ENCODE measurements around the gene BCAN. TPM values are rescaled to one million over a fixed set of nuclear protein-coding genes. Genes with fewer than 3 reads are reported as not detected.

The BCAN gene
- not detected in 2 replicates for total RNA-seq (2014; rRNA removed; shearing (Covaris generic))

- no peak within 1 kb of the TSS for H3K27ac ChIP-seq
- no peak within 1 kb of the TSS for H3K4me3 ChIP-seq
- DNase-seq (ENCODE audit: low read depth in 1 of 2, low spot score in 2 of 2) = no peak
- H3K4me1 ChIP-seq (replicated peaks) = no peaks in the 10 kb centered on the region; the same call in 1 of the 2 replicates
- H3K27me3 ChIP-seq (replicated peaks) = peaks cover 81% of the 10 kb centered on the region
- H3K9me3 ChIP-seq (replicated peaks) = no peaks in the 10 kb centered on the region
- H3K36me3 ChIP-seq = no peaks in the 10 kb centered on the region
Measured at GRCh38 chr1:156641761-156642264, at the start of gene BCAN. Gene BCAN, plus strand, starts transcription at chr1:156642117. Its CDS starts 3,938 bp downstream, at chr1:156646055.

- Histone ChIP-seq H3K27ac (no peak overlapping the region), H3K4me3 (peak overlapping the region; percentile 72), H3K4me1 (replicated peaks) (peaks cover 25% of the 10 kb centered on the region), H3K36me3 (peaks cover 55% of the 10 kb centered on the region), H3K9me3 (replicated peaks) (no peaks in the 10 kb centered on the region), H3K27me3 (replicated peaks) (no peaks in the 10 kb centered on the region)
- no peak for DNase-seq (ENCODE audit: low read depth in 1 of 2, low spot score in 2 of 2)
Measured at GRCh38 chr1:156592158-156592909, 49.6 kb upstream of the BCAN start.

GRCh38 chr1:156592910-156593660, 48.8 kb upstream of the BCAN start:
- peaks cover 62% of the 10 kb centered on the region for H3K36me3 ChIP-seq
- no peaks in the 10 kb centered on the region for H3K27me3 ChIP-seq (replicated peaks)
- peaks cover 19% of the 10 kb centered on the region for H3K4me1 ChIP-seq (replicated peaks)
- H3K27ac ChIP-seq = no peak overlapping the region
- no peaks in the 10 kb centered on the region for H3K9me3 ChIP-seq (replicated peaks)
- DNase-seq (ENCODE audit: low read depth in 1 of 2, low spot score in 2 of 2) = no peak
- no peak overlapping the region for H3K4me3 ChIP-seq

GRCh38 chr1:156593661-156593989, 48.3 kb upstream of the BCAN start:
- DNase-seq (ENCODE audit: low read depth in 1 of 2, low spot score in 2 of 2) = no peak
- Histone ChIP-seq H3K4me1 (replicated peaks) (peaks cover 18% of the 10 kb centered on the region), H3K27ac (no peak overlapping the region), H3K27me3 (replicated peaks) (no peaks in the 10 kb centered on the region), H3K4me3 (no peak overlapping the region), H3K36me3 (peaks cover 68% of the 10 kb centered on the region), H3K9me3 (replicated peaks) (no peaks in the 10 kb centered on the region)

- peaks cover 68% of the 10 kb centered on the region for H3K36me3 ChIP-seq
Measured at GRCh38 chr1:156594190-156594589, 47.7 kb upstream of the BCAN start.

GRCh38 chr1:156595016-156595415, 46.9 kb upstream of the BCAN start:
- no peak for DNase-seq (ENCODE audit: low read depth in 1 of 2, low spot score in 2 of 2)

More at GRCh38 chr1:156594190-156594589, 47.7 kb upstream of the BCAN start:
- Histone ChIP-seq H3K4me1 (replicated peaks) (peaks cover 18% of the 10 kb centered on the region), H3K9me3 (replicated peaks) (no peaks in the 10 kb centered on the region), H3K4me3 (no peak overlapping the region), H3K27ac (no peak overlapping the region), H3K27me3 (replicated peaks) (no peaks in the 10 kb centered on the region)
- DNase-seq (ENCODE audit: low read depth in 1 of 2, low spot score in 2 of 2) = no peak

GRCh38 chr1:156596426-156596825, 45.5 kb upstream of the BCAN start:
- no peaks in the 10 kb centered on the region for H3K27me3 ChIP-seq (replicated peaks)
- no peaks in the 10 kb centered on the region for H3K9me3 ChIP-seq (replicated peaks)
- peaks cover 74% of the 10 kb centered on the region for H3K36me3 ChIP-seq
- peaks cover 10% of the 10 kb centered on the region for H3K4me1 ChIP-seq (replicated peaks)
- no peak overlapping the region for H3K27ac ChIP-seq
- DNase-seq (ENCODE audit: low read depth in 1 of 2, low spot score in 2 of 2) = no peak
- no peak overlapping the region for H3K4me3 ChIP-seq

More at GRCh38 chr1:156595016-156595415, 46.9 kb upstream of the BCAN start:
- Histone ChIP-seq H3K36me3 (peaks cover 74% of the 10 kb centered on the region), H3K9me3 (replicated peaks) (no peaks in the 10 kb centered on the region), H3K27me3 (replicated peaks) (no peaks in the 10 kb centered on the region), H3K4me1 (replicated peaks) (peaks cover 18% of the 10 kb centered on the region), H3K27ac (no peak overlapping the region), H3K4me3 (no peak overlapping the region)

GRCh38 chr1:156598125-156598524, 43.8 kb upstream of the BCAN start:
- DNase-seq (ENCODE audit: low read depth in 1 of 2, low spot score in 2 of 2) = no peak
- Histone ChIP-seq H3K27me3 (replicated peaks) (no peaks in the 10 kb centered on the region), H3K4me1 (replicated peaks) (peaks cover 6% of the 10 kb centered on the region), H3K27ac (no peak overlapping the region), H3K4me3 (no peak overlapping the region), H3K9me3 (replicated peaks) (no peaks in the 10 kb centered on the region), H3K36me3 (peaks cover 61% of the 10 kb centered on the region)

GRCh38 chr1:156598731-156599432, 43.0 kb upstream of the BCAN start:
- Histone ChIP-seq H3K9me3 (replicated peaks) (no peaks in the 10 kb centered on the region), H3K27ac (no peak overlapping the region), H3K27me3 (replicated peaks) (no peaks in the 10 kb centered on the region), H3K4me1 (replicated peaks) (peaks cover 6% of the 10 kb centered on the region), H3K36me3 (peaks cover 54% of the 10 kb centered on the region), H3K4me3 (no peak overlapping the region)
- DNase-seq (ENCODE audit: low read depth in 1 of 2, low spot score in 2 of 2) = no peak

- no peak for DNase-seq (ENCODE audit: low read depth in 1 of 2, low spot score in 2 of 2)
- peaks cover 44% of the 10 kb centered on the region for H3K36me3 ChIP-seq
- H3K4me1 ChIP-seq (replicated peaks) = peaks cover 6% of the 10 kb centered on the region
- no peak overlapping the region for H3K27ac ChIP-seq
- no peaks in the 10 kb centered on the region for H3K27me3 ChIP-seq (replicated peaks)
- no peak overlapping the region for H3K4me3 ChIP-seq
- no peaks in the 10 kb centered on the region for H3K9me3 ChIP-seq (replicated peaks)
Measured at GRCh38 chr1:156599811-156600210, 42.1 kb upstream of the BCAN start.

GRCh38 chr1:156600733-156601121, 41.2 kb upstream of the BCAN start:
- peak overlapping the region; percentile 66 for H3K4me3 ChIP-seq
- H3K9me3 ChIP-seq (replicated peaks) = no peaks in the 10 kb centered on the region
- H3K4me1 ChIP-seq (replicated peaks) = peaks cover 6% of the 10 kb centered on the region
- H3K27me3 ChIP-seq (replicated peaks) = no peaks in the 10 kb centered on the region
- H3K27ac ChIP-seq = peak overlapping the region; percentile 50
- H3K36me3 ChIP-seq = peaks cover 35% of the 10 kb centered on the region
- no peak for DNase-seq (ENCODE audit: low read depth in 1 of 2, low spot score in 2 of 2)

- DNase-seq (ENCODE audit: low read depth in 1 of 2, low spot score in 2 of 2) = peak; percentile 87
- H3K9me3 ChIP-seq (replicated peaks) = no peaks in the 10 kb centered on the region
- peaks cover 30% of the 10 kb centered on the region for H3K36me3 ChIP-seq
- no peaks in the 10 kb centered on the region for H3K27me3 ChIP-seq (replicated peaks)
- H3K27ac ChIP-seq = peak within 1 kb of the TSS; percentile 50
- peak within 1 kb of the TSS; percentile 66 for H3K4me3 ChIP-seq
- H3K4me1 ChIP-seq (replicated peaks) = peaks cover 6% of the 10 kb centered on the region
Measured at GRCh38 chr1:156601122-156601830, 40.6 kb upstream of the BCAN start, which contains the start of gene GPATCH4. Gene GPATCH4, minus strand, starts transcription at chr1:156601479.

- Histone ChIP-seq H3K4me1 (replicated peaks) (peaks cover 6% of the 10 kb centered on the region), H3K9me3 (replicated peaks) (no peaks in the 10 kb centered on the region), H3K4me3 (peak overlapping the region; percentile 66), H3K27me3 (replicated peaks) (no peaks in the 10 kb centered on the region), H3K27ac (peak overlapping the region; percentile 50; the same call in 1 of the 2 replicates), H3K36me3 (peaks cover 23% of the 10 kb centered on the region)
- no peak for DNase-seq (ENCODE audit: low read depth in 1 of 2, low spot score in 2 of 2)
Measured at GRCh38 chr1:156601892-156602291, 40.0 kb upstream of the BCAN start.
